HG02798 (cell line): ENCODE measurements around the gene ZNF80.
A peak's percentile ranks its signal among the peaks of the same experiment; 100 is the strongest.
"Not testable (repeated sequence)": the region's sequence is repeated elsewhere in the genome, so short reads cannot be mapped to it uniquely, and the experiment has no call there.

ENCODE experiments used
- ATAC-seq: cut with Tn5 transposase; IDR thresholded peaks from one replicate; pipeline ENCODE4 v1.9.1; 2021; ENCODE audit warnings: mild to moderate bottlenecking; ENCODE audit not compliant: unreplicated experiment, poor library complexity

The ZNF80 gene

DNA sequence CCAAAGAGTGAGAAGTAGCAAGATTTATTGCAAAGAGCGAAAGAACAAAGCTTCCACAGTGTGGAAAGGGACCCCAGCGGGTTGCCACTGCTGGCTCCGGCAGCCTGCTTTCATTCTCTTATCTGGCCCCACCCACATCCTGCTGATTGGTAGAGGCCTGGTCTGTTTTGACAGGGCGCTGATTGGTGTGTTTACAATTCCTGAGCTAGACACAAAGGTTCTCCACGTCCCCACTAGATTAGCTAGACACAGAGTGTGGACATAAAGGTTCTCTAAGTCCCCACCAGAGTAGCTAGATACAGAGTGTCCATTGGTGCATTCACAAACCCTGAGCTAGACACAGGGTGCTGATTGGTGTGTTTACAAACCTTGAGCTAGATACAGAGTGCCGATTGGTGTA lies at the start of gene ZNF80:
Gene ZNF80, minus strand, starts transcription at position 101 of the 400 bp plus-strand sequence. CDS start 504 bp downstream, outside the sequence.
- ATAC-seq, result not testable (repeated sequence)

DNA sequence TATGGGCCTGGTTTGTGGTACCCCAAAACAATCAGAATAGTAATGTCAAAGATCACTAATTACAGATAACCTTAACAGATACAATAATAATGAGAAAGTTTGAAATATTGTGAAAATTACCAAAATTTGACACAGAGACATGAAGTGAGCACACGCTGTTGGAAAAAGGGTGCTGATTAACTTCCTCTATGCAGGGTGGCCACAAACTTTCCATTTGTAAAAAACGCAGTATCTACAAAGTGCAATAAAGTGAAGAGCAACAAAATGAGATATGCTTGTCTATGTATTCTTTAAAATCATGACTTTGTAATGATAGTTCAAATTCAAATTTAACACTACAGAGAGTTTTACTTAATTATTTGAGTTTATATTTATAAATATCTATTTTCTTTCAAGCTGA lies 48.9 kb upstream of the ZNF80 start:
- ATAC-seq, result no peak

DNA sequence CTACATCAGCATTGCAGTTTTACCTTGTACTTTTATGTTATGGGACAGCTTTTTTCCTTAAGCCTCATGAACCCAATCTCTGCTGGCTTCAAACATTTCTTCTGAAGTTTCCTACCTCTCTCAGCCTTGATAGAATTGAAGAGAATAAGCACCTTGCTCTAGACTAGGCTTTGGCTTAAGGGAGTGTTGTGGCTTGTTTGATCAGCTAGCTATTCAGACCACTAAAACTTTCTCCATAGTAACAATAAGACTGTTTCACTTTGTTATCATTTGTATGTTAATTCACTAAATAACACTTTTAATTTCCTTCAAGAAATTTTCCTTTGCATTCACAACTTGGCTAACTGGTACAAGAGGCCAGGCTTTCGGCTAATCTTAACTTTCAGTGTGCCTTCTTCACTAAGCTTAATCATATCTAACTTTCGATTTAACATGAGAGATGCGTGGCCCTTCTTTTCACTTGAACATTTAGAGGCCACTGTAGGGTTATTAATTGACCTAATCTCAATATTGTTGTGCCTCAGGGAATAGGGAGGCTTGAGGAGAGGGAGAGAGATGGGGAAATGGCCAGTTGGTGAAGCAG lies 48.4 kb upstream of the ZNF80 start:
- no peak for ATAC-seq

DNA sequence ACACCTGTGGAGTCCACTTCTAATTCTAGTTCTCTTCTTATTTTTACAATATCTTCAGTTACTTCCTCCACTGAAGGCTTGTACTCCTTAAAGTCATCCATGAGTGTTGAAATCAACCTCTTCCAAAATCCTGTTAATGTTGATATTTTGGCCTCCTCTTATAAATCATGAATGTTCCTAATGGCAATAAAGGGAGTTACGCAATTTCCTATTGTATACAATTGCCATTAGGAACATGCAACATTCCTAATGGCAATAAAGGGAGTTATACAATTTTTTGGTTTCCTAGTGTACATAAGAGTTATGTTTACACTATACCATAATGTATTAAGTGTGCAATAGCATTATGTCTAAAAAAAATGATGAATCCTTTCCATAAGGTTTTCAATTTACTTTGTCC lies 47.3 kb upstream of the ZNF80 start:
- ATAC-seq, result no peak

DNA sequence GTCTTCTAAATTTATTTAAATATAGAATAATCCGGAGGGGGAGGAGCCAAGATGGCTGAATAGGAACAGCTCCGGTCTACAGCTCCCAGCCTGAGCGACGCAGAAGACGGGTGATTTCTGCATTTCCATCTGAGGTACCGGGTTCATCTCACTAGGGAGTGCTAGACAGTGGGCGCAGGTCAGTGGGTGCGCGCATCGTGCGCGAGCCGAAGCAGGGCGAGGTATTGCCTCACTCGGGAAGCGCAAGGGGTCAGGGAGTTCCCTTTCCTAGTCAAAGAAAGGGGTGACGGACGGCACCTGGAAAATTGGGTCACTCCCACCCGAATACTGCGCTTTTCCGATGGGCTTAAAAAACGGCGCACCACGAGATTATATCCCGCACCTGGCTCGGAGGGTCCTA lies 39.5 kb upstream of the ZNF80 start:
- ATAC-seq, result not testable (repeated sequence)

DNA sequence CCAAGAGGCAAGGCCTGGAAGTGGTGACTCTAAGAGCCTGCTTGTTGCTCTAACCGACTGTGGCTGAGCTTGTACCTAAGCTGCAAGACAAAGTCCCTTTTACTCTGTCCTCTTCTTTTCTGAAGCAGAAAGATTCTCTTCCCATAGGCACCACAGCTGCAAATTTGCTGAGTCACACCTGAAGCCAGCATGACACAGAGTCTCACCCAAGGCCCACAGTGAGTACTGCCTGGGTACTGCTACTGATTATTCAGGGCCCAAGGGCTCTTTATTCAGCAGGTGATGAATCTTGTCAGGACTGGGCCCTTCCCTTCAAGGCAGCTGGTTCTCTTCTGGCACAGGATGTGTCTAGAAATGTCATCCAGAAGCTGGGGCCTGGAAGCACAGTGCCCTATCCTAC lies 37.6 kb upstream of the ZNF80 start:
- no peak for ATAC-seq

DNA sequence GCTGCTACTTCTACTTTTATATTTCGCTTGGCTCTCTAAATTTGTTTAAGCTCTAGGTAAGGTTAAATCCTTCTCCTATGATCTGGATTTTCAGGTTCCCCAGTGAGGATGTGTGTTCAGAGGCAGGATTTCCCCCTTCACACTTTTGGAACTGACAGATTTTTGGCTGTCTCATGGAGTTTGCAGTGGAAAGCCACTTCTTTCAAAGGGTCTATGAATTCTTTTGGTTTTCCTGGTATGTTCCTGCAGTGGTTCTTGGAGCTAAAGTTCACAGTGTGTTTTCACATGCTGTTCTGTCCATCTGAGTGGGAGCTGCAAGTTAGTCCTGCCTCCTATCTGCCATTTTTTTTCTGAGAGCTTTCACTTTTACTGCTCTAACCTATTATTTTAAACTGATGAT lies 34.9 kb upstream of the ZNF80 start:
- no peak for ATAC-seq

DNA sequence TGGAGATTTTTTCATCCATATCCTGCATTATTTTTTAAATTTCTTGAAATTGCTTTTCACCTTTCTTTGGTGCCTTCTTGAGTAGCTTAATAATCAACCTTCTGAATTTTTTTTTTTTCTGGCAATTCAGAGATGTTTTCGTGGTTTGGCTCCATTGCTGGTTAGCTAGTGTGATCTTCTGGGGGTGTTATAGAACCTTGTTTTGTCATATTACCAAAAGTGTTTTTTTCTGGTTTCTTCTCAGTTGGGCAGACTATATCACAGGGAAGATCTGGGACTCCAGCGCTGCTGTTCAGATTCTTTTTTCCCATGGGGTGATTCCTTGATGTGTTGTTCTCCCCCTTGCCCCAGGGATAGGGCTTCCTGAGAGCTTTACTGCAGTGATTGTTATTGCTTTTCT lies 32.6 kb upstream of the ZNF80 start:
- ATAC-seq, result no peak

DNA sequence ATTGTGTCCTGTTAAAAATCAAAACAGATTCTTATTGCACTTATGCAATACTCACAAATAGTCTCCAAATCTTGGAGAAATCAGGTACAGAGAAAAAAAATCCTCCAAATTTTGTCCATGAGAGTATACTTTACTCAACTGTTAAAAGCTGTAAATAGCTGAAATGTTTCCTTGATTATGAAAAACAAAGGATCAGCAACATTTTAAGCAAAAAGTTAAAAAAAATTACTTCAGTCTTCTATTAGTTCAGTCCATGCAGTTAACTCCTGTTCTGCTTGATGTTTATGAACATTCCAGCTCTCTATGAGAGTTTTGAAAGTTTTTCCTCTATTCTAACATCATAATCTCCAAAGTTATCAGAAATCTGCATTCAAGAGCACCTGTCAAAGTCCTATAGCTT lies 22.8 kb upstream of the ZNF80 start:
- no peak for ATAC-seq

DNA sequence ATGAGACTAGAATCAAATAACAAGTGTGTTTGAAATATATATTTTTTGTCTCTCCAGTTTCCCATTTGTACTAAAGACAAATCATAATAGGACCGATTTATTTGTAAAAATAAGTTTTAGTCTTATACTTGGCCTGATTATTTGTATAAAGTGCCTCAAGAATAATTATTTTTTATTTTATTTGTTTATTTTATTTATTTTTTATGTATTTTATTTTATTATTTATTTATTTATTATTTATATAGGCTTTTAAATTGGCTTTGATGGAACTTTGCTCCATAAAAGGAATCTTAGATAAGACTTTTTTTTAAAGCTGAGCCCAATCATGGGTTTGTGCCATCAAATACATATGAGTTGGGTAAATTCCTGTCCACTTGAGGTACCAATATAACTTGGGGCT lies 22.2 kb upstream of the ZNF80 start:
- no peak for ATAC-seq

DNA sequence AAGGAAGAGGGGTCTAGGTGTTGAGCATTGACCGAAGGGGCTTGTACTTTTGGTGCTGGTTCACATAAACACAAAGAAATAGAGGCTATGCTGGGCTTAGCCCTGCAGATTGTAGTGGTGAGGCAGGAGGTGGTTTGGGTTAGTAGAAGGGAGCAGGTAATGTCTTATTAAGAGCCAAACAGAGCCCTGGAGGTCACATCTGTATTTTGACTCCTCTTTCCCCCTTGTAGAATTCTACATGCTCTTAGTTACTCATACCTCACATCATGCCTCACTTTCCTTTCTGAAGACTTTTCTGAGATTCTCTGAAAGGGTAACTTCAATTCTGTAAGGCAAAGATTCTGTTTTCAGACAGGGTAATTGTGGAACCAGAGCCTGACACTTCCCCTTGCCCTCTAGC lies 16.1 kb upstream of the ZNF80 start:
- no peak for ATAC-seq

DNA sequence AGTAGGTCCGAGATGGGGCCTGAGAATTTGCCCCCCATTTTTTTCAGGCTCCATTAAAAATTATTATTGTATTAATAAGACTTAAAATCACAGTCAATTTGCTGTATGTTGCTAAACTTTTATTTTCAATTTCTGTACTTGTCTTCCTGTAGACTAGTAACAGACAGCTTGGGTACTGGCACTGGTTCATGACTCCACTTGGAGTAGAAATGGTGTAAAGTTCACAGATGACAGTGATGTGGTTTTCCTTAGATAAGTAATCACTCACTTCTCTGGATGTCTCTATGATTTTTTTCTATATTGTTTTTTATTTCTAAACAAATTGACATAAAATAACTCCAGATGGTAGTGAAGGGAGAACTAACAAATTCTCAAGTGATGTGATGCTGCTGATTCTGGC lies 15.6 kb upstream of the ZNF80 start:
- ATAC-seq, result no peak

DNA sequence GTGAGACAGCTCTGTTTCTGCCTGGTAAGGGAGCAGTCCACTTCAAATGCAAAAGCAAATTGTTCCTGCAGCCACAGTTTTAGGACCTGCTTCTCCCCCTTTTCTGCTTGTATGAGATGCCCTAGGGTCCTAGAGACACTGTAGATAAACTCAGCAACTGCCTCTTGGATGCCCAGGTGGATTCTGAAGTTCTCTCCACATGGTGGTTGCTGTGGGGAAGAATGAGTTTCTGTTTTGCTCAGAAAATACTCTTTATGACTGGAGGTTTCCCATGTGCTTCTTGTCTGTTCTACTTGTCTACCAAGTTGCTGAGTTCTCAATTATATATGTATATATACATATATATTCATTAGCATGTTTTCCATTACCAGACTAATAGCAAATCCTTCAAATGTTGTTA lies 5.6 kb upstream of the ZNF80 start:
- peak; percentile 93 for ATAC-seq

DNA sequence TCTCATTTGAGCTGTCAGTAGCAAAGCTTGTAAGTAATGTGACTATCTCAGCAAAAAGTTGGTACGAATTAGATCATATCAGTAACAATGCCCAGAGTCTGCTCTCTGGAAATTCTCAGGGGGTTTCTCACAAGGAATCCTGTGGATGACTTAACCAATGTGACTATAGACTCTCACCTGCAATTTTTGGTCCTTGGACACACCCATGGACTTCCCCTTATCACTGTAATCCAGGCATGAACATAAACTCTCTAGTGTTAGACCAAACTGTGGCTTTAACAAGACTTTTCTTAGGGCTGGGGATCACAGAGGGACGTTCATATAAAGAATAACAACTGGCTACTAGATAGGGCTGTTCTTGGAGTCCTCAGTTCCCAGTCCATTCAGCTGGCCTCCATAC lies 3.9 kb upstream of the ZNF80 start:
- ATAC-seq, result no peak

DNA sequence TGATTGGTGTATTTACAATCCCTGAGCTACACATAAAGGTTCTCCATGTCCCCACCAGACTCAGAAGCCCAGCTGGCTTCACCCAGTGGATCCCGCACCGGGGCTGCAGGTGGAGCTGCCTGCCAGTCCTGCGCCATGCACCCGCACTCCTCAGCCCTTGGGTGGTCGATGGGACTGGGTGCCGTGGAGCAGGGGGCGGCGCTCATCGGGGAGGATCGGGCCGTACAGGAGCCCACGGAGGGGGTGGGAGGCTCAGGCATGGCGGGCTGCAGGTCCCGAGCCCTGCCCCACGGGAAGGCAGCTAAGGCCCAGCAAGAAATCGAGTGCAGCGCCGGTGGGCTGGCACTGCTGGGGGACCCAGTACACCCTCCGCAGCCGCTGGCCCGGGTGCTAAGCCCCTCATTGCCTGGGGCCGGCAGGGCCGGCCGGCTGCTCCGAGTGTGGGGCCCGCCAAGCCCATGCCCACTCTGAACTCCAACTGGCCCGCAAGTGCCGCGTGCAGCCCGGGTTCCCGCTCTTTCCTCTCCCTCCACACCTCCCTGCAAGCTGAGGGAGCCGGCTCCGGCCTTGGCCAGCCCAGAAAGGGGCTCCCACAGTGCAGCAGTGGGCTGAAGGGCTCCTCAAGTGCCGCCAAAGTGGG lies 888 bp upstream of the ZNF80 start:
- ATAC-seq, result not testable (repeated sequence)

DNA sequence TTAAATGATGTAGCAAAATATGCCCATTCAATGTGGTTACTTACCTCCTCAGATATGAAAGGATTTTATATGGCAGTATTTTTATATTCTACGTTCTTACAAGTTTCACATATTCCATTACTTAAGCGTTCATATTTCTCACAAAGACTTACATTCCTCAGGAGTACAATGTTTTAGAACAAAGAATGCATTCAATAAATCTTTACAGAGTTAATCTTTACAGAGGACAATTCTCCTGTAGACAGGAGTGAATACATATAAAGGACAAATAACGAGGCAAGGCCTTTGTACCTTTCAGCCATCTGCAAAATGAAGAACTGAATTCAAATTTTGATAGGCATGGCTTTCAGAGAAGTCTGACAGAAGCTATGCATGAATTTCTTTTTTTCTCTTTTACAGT lies 1.9 kb downstream of the ZNF80 start:
- ATAC-seq, result no peak

DNA sequence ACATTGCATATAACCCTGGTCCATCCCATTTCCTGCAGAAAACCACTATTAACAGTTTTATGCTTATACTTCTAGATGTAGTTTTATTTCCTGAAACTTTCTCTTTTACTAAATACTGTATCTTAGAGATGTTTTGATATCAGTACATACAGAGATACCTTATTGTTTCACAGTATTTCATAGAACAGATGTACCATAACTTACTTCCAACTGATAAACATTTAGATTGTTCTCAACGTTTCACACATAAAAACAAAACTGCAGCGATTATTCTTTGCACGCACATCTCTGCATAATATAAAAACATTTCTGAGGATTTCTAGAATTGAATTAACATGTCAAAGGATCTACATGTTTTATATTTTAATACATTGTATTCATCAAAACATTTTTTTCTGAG lies 2.6 kb downstream of the ZNF80 start:
- no peak for ATAC-seq

DNA sequence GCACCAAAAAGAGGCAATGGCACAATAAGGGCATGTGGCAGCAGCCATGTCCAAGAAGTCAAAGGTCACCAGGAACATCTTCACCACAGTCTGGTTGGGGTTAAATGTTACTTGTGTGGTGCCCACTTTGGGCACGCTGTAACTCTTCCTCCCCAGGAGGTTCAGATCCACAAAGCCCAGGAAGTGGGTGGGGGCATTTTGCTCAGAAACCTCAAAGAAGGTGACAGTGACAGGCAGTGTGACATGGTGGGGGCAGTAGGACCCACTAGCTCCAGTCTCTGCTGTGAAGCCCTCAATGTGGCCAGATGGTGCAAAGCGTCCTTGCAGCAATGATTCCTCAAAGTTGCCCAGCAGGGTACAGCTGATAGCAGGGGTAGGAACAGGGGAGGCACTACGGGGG lies 5.8 kb downstream of the ZNF80 start:
- no peak for ATAC-seq

DNA sequence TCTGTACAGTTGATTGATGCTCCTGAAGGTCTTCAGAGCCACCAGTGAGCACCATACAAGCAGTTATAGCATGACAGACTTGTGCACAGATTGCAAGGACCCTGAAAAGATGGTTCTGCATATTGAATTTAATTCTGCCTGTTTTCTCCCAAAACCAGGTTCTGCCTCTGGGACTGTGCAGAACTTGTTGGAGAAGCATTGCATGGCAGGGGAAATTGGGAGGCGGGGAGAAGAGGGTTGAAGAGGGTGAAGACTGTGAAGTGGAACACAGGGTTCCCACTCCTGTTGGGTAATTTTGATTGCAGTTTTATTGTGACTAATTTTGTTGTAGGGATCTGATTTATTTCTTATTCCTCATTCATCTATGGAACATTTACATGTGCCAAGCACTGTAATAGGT lies 10.3 kb downstream of the ZNF80 start:
- ATAC-seq, result no peak

DNA sequence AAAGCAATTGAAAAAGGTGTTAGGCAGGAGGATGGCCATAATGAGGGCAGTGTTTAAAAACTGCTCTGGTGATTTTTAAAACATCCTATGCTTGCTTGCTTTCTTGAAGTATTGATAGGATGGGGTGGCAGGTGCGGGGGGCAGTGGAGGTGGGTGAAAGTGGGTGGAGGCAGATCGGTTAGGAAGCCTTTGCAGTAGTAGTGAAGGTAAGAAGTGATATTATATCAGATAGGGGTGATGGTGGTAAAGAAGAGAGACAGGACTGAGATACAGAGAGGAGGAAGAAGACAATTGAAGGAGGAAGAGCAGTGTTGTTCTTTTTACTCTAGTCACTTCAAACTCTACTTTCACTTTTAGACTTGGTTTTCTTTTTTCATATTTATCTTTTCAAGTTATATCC lies 11.1 kb downstream of the ZNF80 start:
- no peak for ATAC-seq

DNA sequence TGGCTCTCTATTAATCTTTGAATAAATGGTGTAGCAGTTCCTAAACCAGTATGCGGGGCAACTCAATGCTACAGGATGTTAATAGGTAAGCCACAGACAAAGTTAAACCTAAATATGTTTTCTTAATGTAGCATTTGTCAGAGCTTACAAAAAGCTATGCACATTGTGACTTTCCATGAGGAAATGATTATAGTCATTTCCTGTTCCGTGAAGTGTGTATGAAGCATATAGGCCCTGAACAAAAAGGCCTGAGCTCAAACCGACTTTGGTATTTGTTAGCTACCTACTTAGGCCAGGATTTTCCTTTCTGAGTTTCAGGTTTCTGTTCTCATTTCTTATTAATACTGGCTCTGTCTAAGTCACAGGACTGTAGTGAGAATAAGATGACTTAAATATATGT lies 14.2 kb downstream of the ZNF80 start:
- peak; percentile 79 for ATAC-seq

DNA sequence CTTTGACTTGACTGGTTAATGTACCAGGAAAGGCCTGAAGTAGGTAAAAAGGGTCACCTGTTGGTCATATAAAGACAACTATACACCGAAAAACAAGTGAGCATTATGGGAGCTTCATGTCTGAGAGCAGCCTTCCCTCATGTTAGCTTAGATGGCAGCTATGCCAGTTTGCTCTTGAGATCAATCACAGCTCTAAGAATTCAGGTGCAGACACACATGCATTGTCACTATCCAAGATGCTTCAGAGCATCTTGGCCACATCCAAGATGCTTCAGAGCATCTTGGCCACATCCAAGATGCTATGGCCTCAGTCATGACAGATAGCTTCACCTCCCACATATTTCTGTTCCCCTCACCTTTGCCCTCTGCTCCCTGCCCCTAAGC lies 15.5 kb downstream of the ZNF80 start:
- no peak for ATAC-seq
